HCT116 (cell line): ENCODE measurements around the gene SNN. TPM values are rescaled to one million over a fixed set of nuclear protein-coding genes. Genes with fewer than 3 reads are reported as not detected.

Experiments used
- ATAC-seq: fragments of 200-7000 bp; cut with Tn5 transposase; 2 replicates; pipeline ENCODE4 v1.9.1; 2020; ENCODE audit warnings: mild to moderate bottlenecking, moderate library complexity
- BruUV-seq: library from RNA; stranded (reverse); fragments of 400-500 nt; replicated peaks from 2 replicates; lab custom pipeline; 2021; lab: Mats Ljungman, UMichigan
- CTCF ChIA-PET: fragments of 300-600 bp; sonication (Branson Sonifier 250); formaldehyde crosslinking; loops from one replicate; lab custom pipeline; 2021; ENCODE audit warnings: antibody characterized with exemption; lab: Charles Lee
- POLR2A ChIA-PET: fragments of 300-600, 350-600 bp; sonication (Branson Sonifier 250); formaldehyde crosslinking; loops from one replicate; lab custom pipeline; 2021; ENCODE audit warnings: antibody characterized with exemption; lab: Charles Lee
- RAD21 ChIA-PET, 2 experiments: fragments of 300-600 bp; sonication (Branson Sonifier 250); formaldehyde crosslinking; loops; one replicate each; lab custom pipeline; 2023; ENCODE audit warnings: low total read pairs in 2 of 2; ENCODE audit not compliant: uncharacterized antibody in 2 of 2, unreplicated experiment in 2 of 2, low non-redundant PET in 1 of 2; lab: Charles Lee
- DNase-seq: peaks from one replicate; pipeline ENCODE4 v3.0.0-alpha.2; 2010; ENCODE audit warnings: low read depth, low spot score
- H2AFZ ChIP-seq: fragments of 200-600 bp; shearing (Covaris generic), sonication (generic); 2 replicates; pipeline ENCODE4 v1.6.1; 2017; ENCODE audit warnings: low read depth, mixed run types, mixed read lengths, antibody characterized with exemption, low read length; ENCODE audit not compliant: poor library complexity, severe bottlenecking
- H3K27ac ChIP-seq: 2 replicates; pipeline ENCODE4 v1.5.1; 2012; ENCODE audit warnings: low read depth, low read length
- H3K27me3 ChIP-seq: fragments of 200-600 bp; sonication (generic); 2 replicates; pipeline ENCODE4 v1.6.1; 2016; ENCODE audit warnings: mixed run types, low read length, mixed read lengths; ENCODE audit not compliant: insufficient read depth
- H3K36me3 ChIP-seq, 2 experiments: fragments of 200-500 bp in 1 of 2; fragments of 200-600 bp in 1 of 2; sonication (Bioruptor generic) in 1 of 2; sonication (generic) in 1 of 2; 2 replicates each; pipeline versions ENCODE4 v1.5.1 to v1.6.1; 2014 to 2016; ENCODE audit warnings: low read length in 2 of 2, inconsistent platforms in 1 of 2, mixed read lengths in 1 of 2, mixed run types in 1 of 2; ENCODE audit not compliant: insufficient read depth in 2 of 2, control insufficient read depth in 1 of 2
- H3K4me1 ChIP-seq, 2 experiments: fragments of 200-600 bp in 1 of 2; sonication (generic) in 1 of 2; 2 replicates each; pipeline versions ENCODE4 v1.5.1 to v1.6.1; 2012 to 2017; ENCODE audit warnings: low read length in 2 of 2, inconsistent platforms in 1 of 2, mild to moderate bottlenecking in 1 of 2, mixed read lengths in 1 of 2, mixed run types in 1 of 2, moderate library complexity in 1 of 2; ENCODE audit not compliant: insufficient read depth in 2 of 2, control insufficient read depth in 1 of 2
- H3K4me2 ChIP-seq: fragments of 200-600 bp; sonication (generic); 2 replicates; pipeline ENCODE4 v1.6.1; 2017; ENCODE audit warnings: mixed run types, low read length, mixed read lengths
- H3K4me3 ChIP-seq, 2 experiments: fragments of 200-600 bp in 1 of 2; sonication (generic) in 1 of 2; replicated peaks in 1 of 2; 2 replicates each; pipeline ENCODE4 v1.5.1; 2011 to 2016; ENCODE audit warnings: low read length in 2 of 2, control low read depth in 1 of 2, low read depth in 1 of 2, mild to moderate bottlenecking in 1 of 2, mixed read lengths in 1 of 2, mixed run types in 1 of 2
- H3K79me2 ChIP-seq: fragments of 200-600 bp; sonication (generic); 2 replicates; pipeline ENCODE4 v1.6.1; 2017; ENCODE audit warnings: mild to moderate bottlenecking, mixed run types, low read length, moderate library complexity, mixed read lengths; ENCODE audit not compliant: insufficient read depth
- H3K9ac ChIP-seq: fragments of 200-600 bp; sonication (generic); 2 replicates; pipeline ENCODE4 v1.6.1; 2016; ENCODE audit warnings: low read length, mixed read lengths
- H3K9me2 ChIP-seq: fragments of 200-600 bp; sonication (generic), shearing (Covaris generic); 2 replicates; pipeline ENCODE4 v1.6.1; 2017; ENCODE audit warnings: mixed run types, mild to moderate bottlenecking, moderate library complexity; ENCODE audit not compliant: insufficient read depth
- H3K9me3 ChIP-seq, 2 experiments: fragments of 200-500 bp in 1 of 2; fragments of 200-600 bp in 1 of 2; sonication (Bioruptor generic) in 1 of 2; sonication (generic) in 1 of 2; 2 replicates each; pipeline ENCODE4 v1.6.1; 2014 to 2017; ENCODE audit warnings: low read length in 2 of 2, mixed read lengths in 2 of 2, inconsistent platforms in 1 of 2, low read depth in 1 of 2, mild to moderate bottlenecking in 1 of 2, mixed run types in 1 of 2, moderate library complexity in 1 of 2; ENCODE audit not compliant: control insufficient read depth in 1 of 2, insufficient read depth in 1 of 2
- H4K20me1 ChIP-seq: fragments of 200-600 bp; sonication (generic), shearing (Covaris generic); 2 replicates; pipeline ENCODE4 v1.6.1; 2017; ENCODE audit warnings: mixed run types, mild to moderate bottlenecking, moderate library complexity; ENCODE audit not compliant: insufficient read depth
- FOSL1 ChIP-seq: IDR thresholded peaks from 2 replicates; pipeline ENCODE4 v1.6.1; 2012; ENCODE audit warnings: low read depth
- JUND ChIP-seq: IDR thresholded peaks from 2 replicates; pipeline ENCODE4 v1.6.1; 2012
- RAD21 ChIP-seq: IDR thresholded peaks from 2 replicates; pipeline ENCODE4 v1.6.1; 2012; ENCODE audit warnings: low read depth, mild to moderate bottlenecking
- ZFX ChIP-seq: fragments of 450-650 bp; IDR thresholded peaks from 2 replicates; pipeline ENCODE4 v1.6.1; 2017
- intact Hi-C: fragments of 100-400 bp; cut with micrococcal nuclease; formaldehyde crosslinking; loops from 2 replicates; pipeline ENCODE4 v1.10.0; 2022
- total RNA-seq: library from RNA; stranded (reverse); gene quantifications from one replicate; pipeline ENCODE4 v1.2.1, GENCODE V29; 2021; ENCODE audit not compliant: unreplicated experiment
- TF ChIP-seq, protein P1 (sequence below): IDR thresholded peaks from 2 replicates; pipeline ENCODE4 v1.6.1; 2012; ENCODE audit warnings: low read depth
- TF ChIP-seq, protein P2 (sequence below), 3 experiments: fragments of 200-600 bp in 1 of 3; sonication (generic) in 1 of 3; IDR thresholded peaks in 2 of 3; conservative IDR thresholded peaks in 1 of 3; 2 replicates each; pipeline ENCODE4 v1.5.1; 2012 to 2017; ENCODE audit warnings: low read depth in 2 of 3, low read length in 2 of 3, antibody characterized with exemption in 1 of 3, borderline replicate concordance in 1 of 3, control low read depth in 1 of 3, mild to moderate bottlenecking in 1 of 3, mixed read lengths in 1 of 3, mixed run types in 1 of 3, moderate library complexity in 1 of 3; ENCODE audit not compliant: insufficient read depth in 1 of 3

The SNN gene
- total RNA-seq, 1 experiment from 2014 or later: 12.2 TPM

DNA sequence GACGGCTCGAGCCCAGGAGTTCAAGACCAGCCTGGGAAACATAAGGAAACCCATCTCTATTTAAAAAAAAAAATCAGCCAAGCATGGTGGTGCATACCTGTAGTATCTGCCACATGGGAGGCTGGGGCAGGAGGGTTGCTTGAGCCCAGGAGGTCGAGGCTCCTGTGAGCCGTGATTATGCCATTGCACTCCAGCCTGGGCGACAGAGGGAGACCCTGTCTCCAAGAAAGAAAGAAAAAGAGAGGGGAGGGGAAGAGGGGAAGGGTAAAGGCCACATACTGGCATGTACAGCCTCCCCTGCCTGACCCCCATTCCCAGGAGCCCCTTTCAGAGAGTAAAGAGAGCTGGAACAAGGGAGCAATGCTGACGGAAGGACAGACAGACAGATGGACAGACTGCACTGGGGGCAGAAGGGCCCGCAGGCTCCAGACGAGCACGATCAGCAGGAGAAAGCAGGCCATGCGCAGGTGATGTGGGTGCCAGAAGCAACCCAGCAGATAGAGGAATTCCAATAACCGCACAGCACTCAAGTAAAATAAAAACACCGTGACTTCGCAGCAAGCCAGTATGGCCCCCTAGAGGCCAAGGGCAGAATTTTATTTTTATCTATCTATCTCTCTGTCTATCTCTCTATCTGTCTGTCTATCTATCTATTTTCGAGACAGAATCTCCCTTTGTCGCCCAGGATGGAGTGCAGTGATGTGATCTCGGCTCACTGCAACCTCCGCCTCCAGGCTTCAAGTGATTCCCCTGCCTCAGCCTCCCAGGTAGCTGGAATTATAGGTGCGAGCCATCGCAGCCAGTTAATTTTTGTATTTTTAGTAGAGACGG, 27.1 kb upstream of the SNN start:
- peak overlapping the region; percentile 58 for H3K27ac ChIP-seq
- no TSS peak for BruUV-seq

More for the DNA sequence above, 27.1 kb upstream of the SNN start:
- intact Hi-C loops: loop anchor here (1.0 to 5.0 kb wide), 3 partner anchors 59 to 234 kb away; no protein-coding TSS in a partner anchor
- Histone ChIP-seq H3K36me3 (no peaks in the 10 kb centered on the region), H3K79me2 (no peaks in the 10 kb centered on the region), H4K20me1 (no peaks in the 10 kb centered on the region), H3K4me3 (no peak overlapping the region), H3K27me3 (no peaks in the 10 kb centered on the region), H3K4me1 (peaks cover 20 to 31% of the 10 kb centered on the region in 2 experiments), H3K9ac (peak overlapping the region; percentile 39), H2AFZ (peak overlapping the region; percentile 95), H3K9me2 (no peaks in the 10 kb centered on the region), H3K9me3 (no peaks in the 10 kb centered on the region), H3K4me2 (peak overlapping the region; percentile 62)
- ChIA-PET CTCF (interaction anchor here (0.7 to 2.4 kb wide), 7 partner anchors 26 to 245 kb away, joined by 3 to 14 read pairs (median 4); partner anchors contain the start of gene LITAF), RAD21 (interaction anchor here (0.6 to 1.5 kb wide), 4 partner anchors 56 to 110 kb away, joined by 3 to 6 read pairs (median 4); no protein-coding TSS in a partner anchor), POLR2A (interaction anchor here (1.1 to 1.4 kb wide), 3 partner anchors 22 to 233 kb away, joined by 3 to 4 read pairs (median 3); no protein-coding TSS in a partner anchor)
- ATAC-seq (peak; percentile 69), DNase-seq (no peak)
- TF ChIP-seq FOSL1 (0 out of 2 replicates have a peak, but pooled peaks have one; percentile 10), RAD21 (peak; percentile 89), JUND (no peak), ZFX (no peak)
- TF ChIP-seq, protein P1, sequence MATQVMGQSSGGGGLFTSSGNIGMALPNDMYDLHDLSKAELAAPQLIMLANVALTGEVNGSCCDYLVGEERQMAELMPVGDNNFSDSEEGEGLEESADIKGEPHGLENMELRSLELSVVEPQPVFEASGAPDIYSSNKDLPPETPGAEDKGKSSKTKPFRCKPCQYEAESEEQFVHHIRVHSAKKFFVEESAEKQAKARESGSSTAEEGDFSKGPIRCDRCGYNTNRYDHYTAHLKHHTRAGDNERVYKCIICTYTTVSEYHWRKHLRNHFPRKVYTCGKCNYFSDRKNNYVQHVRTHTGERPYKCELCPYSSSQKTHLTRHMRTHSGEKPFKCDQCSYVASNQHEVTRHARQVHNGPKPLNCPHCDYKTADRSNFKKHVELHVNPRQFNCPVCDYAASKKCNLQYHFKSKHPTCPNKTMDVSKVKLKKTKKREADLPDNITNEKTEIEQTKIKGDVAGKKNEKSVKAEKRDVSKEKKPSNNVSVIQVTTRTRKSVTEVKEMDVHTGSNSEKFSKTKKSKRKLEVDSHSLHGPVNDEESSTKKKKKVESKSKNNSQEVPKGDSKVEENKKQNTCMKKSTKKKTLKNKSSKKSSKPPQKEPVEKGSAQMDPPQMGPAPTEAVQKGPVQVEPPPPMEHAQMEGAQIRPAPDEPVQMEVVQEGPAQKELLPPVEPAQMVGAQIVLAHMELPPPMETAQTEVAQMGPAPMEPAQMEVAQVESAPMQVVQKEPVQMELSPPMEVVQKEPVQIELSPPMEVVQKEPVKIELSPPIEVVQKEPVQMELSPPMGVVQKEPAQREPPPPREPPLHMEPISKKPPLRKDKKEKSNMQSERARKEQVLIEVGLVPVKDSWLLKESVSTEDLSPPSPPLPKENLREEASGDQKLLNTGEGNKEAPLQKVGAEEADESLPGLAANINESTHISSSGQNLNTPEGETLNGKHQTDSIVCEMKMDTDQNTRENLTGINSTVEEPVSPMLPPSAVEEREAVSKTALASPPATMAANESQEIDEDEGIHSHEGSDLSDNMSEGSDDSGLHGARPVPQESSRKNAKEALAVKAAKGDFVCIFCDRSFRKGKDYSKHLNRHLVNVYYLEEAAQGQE: no peak
- TF ChIP-seq, protein P2, sequence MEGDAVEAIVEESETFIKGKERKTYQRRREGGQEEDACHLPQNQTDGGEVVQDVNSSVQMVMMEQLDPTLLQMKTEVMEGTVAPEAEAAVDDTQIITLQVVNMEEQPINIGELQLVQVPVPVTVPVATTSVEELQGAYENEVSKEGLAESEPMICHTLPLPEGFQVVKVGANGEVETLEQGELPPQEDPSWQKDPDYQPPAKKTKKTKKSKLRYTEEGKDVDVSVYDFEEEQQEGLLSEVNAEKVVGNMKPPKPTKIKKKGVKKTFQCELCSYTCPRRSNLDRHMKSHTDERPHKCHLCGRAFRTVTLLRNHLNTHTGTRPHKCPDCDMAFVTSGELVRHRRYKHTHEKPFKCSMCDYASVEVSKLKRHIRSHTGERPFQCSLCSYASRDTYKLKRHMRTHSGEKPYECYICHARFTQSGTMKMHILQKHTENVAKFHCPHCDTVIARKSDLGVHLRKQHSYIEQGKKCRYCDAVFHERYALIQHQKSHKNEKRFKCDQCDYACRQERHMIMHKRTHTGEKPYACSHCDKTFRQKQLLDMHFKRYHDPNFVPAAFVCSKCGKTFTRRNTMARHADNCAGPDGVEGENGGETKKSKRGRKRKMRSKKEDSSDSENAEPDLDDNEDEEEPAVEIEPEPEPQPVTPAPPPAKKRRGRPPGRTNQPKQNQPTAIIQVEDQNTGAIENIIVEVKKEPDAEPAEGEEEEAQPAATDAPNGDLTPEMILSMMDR (IDR thresholded peaks at IDR 0.05 in 2 of 3, conservative IDR thresholded peaks at IDR 0.05 in 1 of 3; ENCODE audit: borderline replicate concordance in 1 of 3, insufficient read depth in 1 of 3, low read depth in 2 of 3, low read length in 2 of 3): peak; percentile 67 to 93 (median 78)
